K562 (cell line): ENCODE data around the gene MED15. TPM values are rescaled to one million over a fixed set of nuclear protein-coding genes. Genes with fewer than 3 reads are reported as not detected.

Experiments
- CLOCK ChIP-seq: fragments of 250-450 bp; sonication (Bioruptor Pico); IDR thresholded peaks from 2 replicates; pipeline ENCODE4 v1.4.0; 2020; ENCODE audit warnings: mild to moderate bottlenecking, moderate library complexity, borderline replicate concordance
- CTCF ChIP-seq, 3 experiments: IDR thresholded peaks in 2 of 3; conservative IDR thresholded peaks in 1 of 3; 2 replicates each; pipeline ENCODE4 v1.5.1; 2011 to 2012; ENCODE audit warnings: low read length in 3 of 3, mild to moderate bottlenecking in 3 of 3, control low read depth in 2 of 3, improper control_type of control experiment in 1 of 3, inconsistent platforms in 1 of 3, low read depth in 1 of 3, mixed read lengths in 1 of 3, moderate library complexity in 1 of 3; ENCODE audit not compliant: insufficient read depth in 2 of 3
- DIDO1 ChIP-seq: fragments of 450-650 bp; IDR thresholded peaks from 2 replicates; pipeline ENCODE4 v1.6.1; 2016; ENCODE audit warnings: low read depth, missing biosample characterization, missing genetic modification characterization
- MYC ChIP-seq, 2 experiments: fragments of 250-450 bp in 1 of 2; sonication (Bioruptor Pico) in 1 of 2; IDR thresholded peaks; 2 replicates each; pipeline versions ENCODE4 v1.5.1 to v1.6.1; 2012 to 2021; ENCODE audit warnings: low read depth in 2 of 2, borderline replicate concordance in 1 of 2, improper control_type of control experiment in 1 of 2, low read length in 1 of 2, mild to moderate bottlenecking in 1 of 2, moderate library complexity in 1 of 2
- PHF20 ChIP-seq: fragments of 450-650 bp; IDR thresholded peaks from 2 replicates; pipeline ENCODE4 v1.6.1; 2018; ENCODE audit not compliant: partially characterized antibody
- RB1 ChIP-seq: fragments of 450-650 bp; IDR thresholded peaks from 2 replicates; pipeline ENCODE4 v1.6.1; 2017; ENCODE audit warnings: low read depth, mild to moderate bottlenecking
- RBBP5 ChIP-seq: fragments of 200-600 bp; sonication (generic); IDR thresholded peaks from 2 replicates; pipeline ENCODE4 v1.6.1; 2012; ENCODE audit warnings: borderline replicate concordance, mild to moderate bottlenecking, low read length, control low read depth, inconsistent platforms; ENCODE audit not compliant: insufficient read depth, poor library complexity, severe bottlenecking
- RERE ChIP-seq: sonication (generic); formaldehyde crosslinking; IDR thresholded peaks from 2 replicates; pipeline ENCODE4 v1.8.0; 2023; ENCODE audit warnings: missing genetic modification reagents, mild to moderate bottlenecking, borderline replicate concordance
- ZC3H4 ChIP-seq: sonication (generic); formaldehyde crosslinking; IDR thresholded peaks from 2 replicates; pipeline ENCODE4 v1.9.0; 2021; ENCODE audit warnings: missing genetic modification reagents, borderline replicate concordance
- ZNF24 ChIP-seq: fragments of 450-650 bp; IDR thresholded peaks from 2 replicates; pipeline ENCODE4 v1.6.1; 2016
- ZNF785 ChIP-seq: fragments of 250-450 bp; sonication (Bioruptor Pico); IDR thresholded peaks from 2 replicates; pipeline ENCODE4 v1.4.0; 2020; ENCODE audit warnings: mild to moderate bottlenecking
- polyA plus RNA-seq, 8 experiments: library from polyadenylated mRNA; depleted of rRNA in 4 of 8; stranded (reverse) in 5 of 8; unstranded in 3 of 8; fragments of >200 nt; fragmentation: Nextera tagmentation in 2 of 8; fragmentation: Illumina TruSeq in 1 of 8; extraction: Ambion mirVana in 2 of 8; extraction: Trizol in 1 of 8; gene quantifications; 2 replicates each; pipeline versions ENCODE4 v1.2.1 to v1.2.3, GENCODE V29; 2011 to 2014; ENCODE audit warnings: inconsistent platforms in 1 of 8, missing spikeins in 1 of 8
- total RNA-seq, 7 experiments: library from RNA; depleted of rRNA in 6 of 7; stranded (reverse); fragments of >200 nt in 6 of 7; fragmentation: Illumina TruSeq in 2 of 7; extraction: Trizol in 2 of 7; gene quantifications; 2 replicates each; pipeline versions ENCODE4 v1.2.1 to v1.2.3, GENCODE V29; 2011 to 2021; ENCODE audit warnings: low replicate concordance in 1 of 7
- TF ChIP-seq, protein P1 (sequence below): IDR thresholded peaks from 2 replicates; pipeline ENCODE4 v1.6.1; 2014; ENCODE audit warnings: antibody characterized with exemption

The MED15 gene
- total and polyA plus RNA-seq, 9 of the 15 experiments (the other 6 are each of a cell fraction or from before 2014, with no cell fraction given): 4.0 to 271 (median 60.1) TPM

DNA sequence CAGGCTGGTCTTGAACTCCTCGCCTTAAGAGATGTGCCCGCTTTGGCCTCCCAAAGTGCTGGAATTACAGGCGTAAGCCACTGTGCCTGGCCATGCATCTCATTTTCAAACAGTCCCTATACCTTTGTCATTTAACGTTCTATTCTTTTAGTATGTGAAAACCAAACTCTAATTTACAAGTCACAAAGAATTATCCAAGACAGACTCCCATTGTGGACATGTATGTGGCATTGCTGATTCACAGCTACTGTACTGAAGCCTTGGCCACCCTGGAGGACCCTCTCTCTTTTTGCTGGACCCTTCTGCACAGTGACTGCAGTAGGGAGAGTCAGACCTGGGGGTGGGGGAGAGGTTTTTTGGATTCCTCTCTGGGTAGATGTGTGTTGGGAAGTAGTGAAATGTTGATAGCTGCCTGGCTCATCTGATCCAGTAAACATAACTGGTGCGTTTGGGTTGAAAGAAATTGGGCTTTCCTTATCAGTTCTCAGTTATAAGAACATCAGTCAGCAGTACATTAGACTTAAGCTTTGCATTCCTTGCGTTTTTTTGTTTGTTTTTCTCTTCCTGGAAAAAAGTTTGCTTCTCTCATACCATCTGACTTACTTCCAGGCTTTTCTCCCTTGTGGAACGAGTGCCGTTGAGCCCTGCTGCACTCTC lies 65.9 kb downstream of the MED15 start (continued):
- TF ChIP-seq CTCF (IDR thresholded peaks at IDR 0.05 in 2 of 3, conservative IDR thresholded peaks at IDR 0.05 in 1 of 3; ENCODE audit: insufficient read depth in 2 of 3, low read depth in 1 of 3, low read length in 3 of 3) (0 out of 6 replicates have a peak, but pooled peaks of 1 of the 3 experiments have one; percentile 2), DIDO1 (tag) (0 out of 2 replicates have a peak, but pooled peaks have one; percentile 34), ZNF785 (no peak), PHF20 (no peak), RERE (CRISPR knock-in tag) (no peak), RBBP5 (peak; percentile 30), ZC3H4 (CRISPR knock-in tag) (0 out of 2 replicates have a peak, but pooled peaks have one; percentile 58), ZNF24 (no peak), CLOCK (CRISPR knock-in tag) (no peak), RB1 (no peak), MYC (IDR thresholded peaks at IDR 0.05; ENCODE audit: low read depth, low read length) (no peak), MYC (CRISPR knock-in tag; IDR thresholded peaks at IDR 0.05; ENCODE audit: borderline replicate concordance, low read depth) (0 out of 2 replicates have a peak, but pooled peaks have one; percentile 43)
- TF ChIP-seq, protein P1, sequence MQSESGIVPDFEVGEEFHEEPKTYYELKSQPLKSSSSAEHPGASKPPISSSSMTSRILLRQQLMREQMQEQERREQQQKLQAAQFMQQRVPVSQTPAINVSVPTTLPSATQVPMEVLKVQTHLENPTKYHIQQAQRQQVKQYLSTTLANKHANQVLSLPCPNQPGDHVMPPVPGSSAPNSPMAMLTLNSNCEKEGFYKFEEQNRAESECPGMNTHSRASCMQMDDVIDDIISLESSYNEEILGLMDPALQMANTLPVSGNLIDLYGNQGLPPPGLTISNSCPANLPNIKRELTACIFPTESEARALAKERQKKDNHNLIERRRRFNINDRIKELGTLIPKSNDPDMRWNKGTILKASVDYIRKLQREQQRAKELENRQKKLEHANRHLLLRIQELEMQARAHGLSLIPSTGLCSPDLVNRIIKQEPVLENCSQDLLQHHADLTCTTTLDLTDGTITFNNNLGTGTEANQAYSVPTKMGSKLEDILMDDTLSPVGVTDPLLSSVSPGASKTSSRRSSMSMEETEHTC: no peak
